Ovary (tissue), 3 donors: Measurements from ENCODE around the gene LLCFC1.

Experiments
- CTCF ChIP-seq, 3 donors: fragments of 450-650 bp in 2 of 3; fragments of 200-600 bp in 1 of 3; IDR thresholded peaks; one replicate each; pipeline versions ENCODE4 v1.5.1 to v1.8.0; 2016 to 2022; ENCODE audit warnings: antibody characterized with exemption in 3 of 3, mild to moderate bottlenecking in 1 of 3
- EP300 ChIP-seq: sonication (generic); formaldehyde crosslinking; IDR thresholded peaks from one replicate; pipeline ENCODE4 v1.6.1; 2017; ENCODE audit warnings: antibody characterized with exemption
- donor health status: DM: no; HTN: no; CAD: no.

GRCh38 chr7:142948603-142949002 is 9.3 kb downstream of the LLCFC1 start:
- no peak for TF ChIP-seq EP300
- no peak for TF ChIP-seq CTCF (IDR thresholded peaks at IDR 0.05)
